GM12875 (cell line): ENCODE results near the gene CCDC86.

Experiments
- H3K4me3 ChIP-seq: one replicate; pipeline ENCODE4 v1.5.1; 2011; ENCODE audit warnings: low read depth, low read length, control low read depth
- CTCF ChIP-seq: IDR thresholded peaks from 2 replicates; pipeline ENCODE4 v1.5.1; 2011; ENCODE audit warnings: low read depth, mild to moderate bottlenecking, control low read depth, inconsistent platforms, low read length, moderate library complexity, borderline replicate concordance; ENCODE audit not compliant: insufficient read depth

The CCDC86 gene

DNA sequence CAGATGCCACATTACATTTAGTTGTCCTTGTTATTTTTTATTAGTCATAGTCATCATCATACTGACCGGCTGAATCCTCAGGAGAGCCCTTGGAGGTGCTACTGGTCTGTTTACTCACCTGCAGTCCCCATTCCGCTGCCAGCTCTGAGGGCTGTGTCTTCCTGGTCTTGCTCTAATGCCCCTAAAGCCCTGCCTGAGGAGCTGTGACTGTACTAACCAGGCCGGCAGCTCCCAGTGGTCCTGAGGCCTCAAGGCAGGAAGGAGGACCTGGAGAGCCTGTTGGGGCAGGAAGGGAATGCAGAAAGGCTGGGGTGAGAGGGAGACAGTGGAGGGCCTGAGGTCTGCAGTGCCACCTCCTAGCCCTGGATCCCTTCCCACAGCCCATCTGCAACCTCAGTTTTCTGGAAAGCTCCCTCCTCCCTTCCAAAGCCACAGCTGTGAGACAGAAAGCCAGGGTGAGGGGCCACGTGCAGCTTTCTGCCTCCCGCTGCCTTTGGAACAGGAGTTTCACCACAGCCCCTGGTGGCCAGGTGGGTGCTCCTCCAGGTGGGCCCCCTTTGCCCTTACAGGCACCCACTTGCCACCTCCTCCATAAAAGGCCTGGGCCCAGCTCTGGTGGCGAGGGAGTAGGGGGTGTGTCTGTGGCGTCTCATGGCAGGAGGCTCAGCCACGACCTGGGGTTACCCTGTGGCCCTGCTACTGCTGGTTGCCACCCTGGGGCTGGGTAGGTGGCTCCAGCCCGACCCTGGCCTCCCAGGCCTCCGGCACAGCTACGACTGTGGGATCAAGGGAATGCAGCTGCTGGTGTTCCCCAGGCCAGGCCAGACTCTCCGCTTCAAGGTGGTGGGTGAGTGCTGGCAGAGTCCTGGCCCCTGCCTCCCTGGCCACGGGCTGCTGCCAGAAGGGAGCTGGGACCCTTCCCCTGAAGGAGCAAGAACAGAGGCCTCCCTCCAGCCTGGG, 25.3 kb downstream of the CCDC86 start, which contains the start of gene ZP1:
Gene ZP1, plus strand, starts transcription at position 632 of the 960 bp plus-strand sequence. Its CDS starts 20 bp downstream, at position 652.
- no peak within 1 kb of the TSS for H3K4me3 ChIP-seq
- TF ChIP-seq CTCF: no peak

GRCh38 chr11:60867871-60868681, 26.2 kb downstream of the CCDC86 start:
- TF ChIP-seq CTCF: no peak
- no peak overlapping the region for H3K4me3 ChIP-seq

GRCh38 chr11:60868682-60869450, 27.0 kb downstream of the CCDC86 start:
- H3K4me3 ChIP-seq: no peak overlapping the region
- no peak for TF ChIP-seq CTCF

DNA sequence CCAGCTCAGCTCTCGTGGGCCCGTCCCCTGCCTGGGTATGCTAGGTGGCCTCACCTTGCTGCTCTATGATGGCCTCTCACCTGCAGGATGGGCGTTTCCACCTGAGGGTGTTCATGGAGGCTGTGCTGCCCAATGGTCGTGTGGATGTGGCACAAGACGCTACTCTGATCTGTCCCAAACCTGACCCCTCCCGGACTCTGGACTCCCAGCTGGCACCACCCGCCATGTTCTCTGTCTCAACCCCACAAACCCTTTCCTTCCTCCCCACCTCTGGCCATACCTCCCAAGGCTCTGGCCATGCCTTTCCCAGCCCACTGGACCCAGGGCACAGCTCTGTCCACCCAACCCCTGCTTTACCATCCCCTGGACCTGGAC, 27.5 kb downstream of the CCDC86 start:
- no peak for TF ChIP-seq CTCF

GRCh38 chr11:60870276-60870675, 28.4 kb downstream of the CCDC86 start:
- H3K4me3 ChIP-seq: no peak overlapping the region
- TF ChIP-seq CTCF: no peak

More for the DNA sequence above, 27.5 kb downstream of the CCDC86 start:
- H3K4me3 ChIP-seq: no peak overlapping the region

- no peak overlapping the region for H3K4me3 ChIP-seq
- TF ChIP-seq CTCF: no peak
Measured at GRCh38 chr11:60870733-60871377, 28.9 kb downstream of the CCDC86 start.
